ENCODE data around the gene EN1. TPM values are rescaled to one million over a fixed set of nuclear protein-coding genes. Genes with fewer than 3 reads are reported as not detected.
A peak's percentile ranks its signal among the peaks of the same experiment; 100 is the strongest.

The EN1 gene
- total RNA-seq, 1 donor from 2014 or later, result 4.2 TPM

DNA sequence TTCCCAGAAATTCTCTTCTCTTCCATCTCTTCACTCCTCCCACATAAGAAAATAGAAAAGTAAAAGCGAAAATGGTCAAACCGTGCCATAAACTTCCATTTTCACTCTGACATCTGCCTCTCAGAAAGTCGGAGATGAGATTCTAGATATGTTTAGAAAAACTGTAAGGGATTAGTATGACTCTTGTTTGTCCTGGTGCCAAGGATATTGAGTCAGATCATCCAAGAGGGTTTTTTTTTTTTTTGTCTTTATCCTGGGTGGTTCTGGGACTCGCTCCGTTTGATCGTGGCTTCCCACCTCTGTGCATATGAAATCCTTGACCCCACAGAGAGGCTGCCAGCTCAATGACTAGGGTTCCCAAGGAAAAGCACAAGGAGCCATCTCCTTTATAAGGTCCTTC lies 17.3 kb downstream of the EN1 start:
- H3K9me3 ChIP-seq (ENCODE audit: control insufficient read depth in 3 of 3, low read length in 3 of 3), result no peaks in the 10 kb centered on the region
- H3K4me3 ChIP-seq (ENCODE audit: low read length in 3 of 3), result no peak overlapping the region
- no peak overlapping the region for H3K9ac ChIP-seq (ENCODE audit: low read depth in 1 of 3, low read length in 3 of 3)
- peaks cover 3 to 10% (median 4%) of the 10 kb centered on the region in 3 donors for H3K4me1 ChIP-seq (ENCODE audit: control insufficient read depth in 3 of 3, insufficient read depth in 3 of 3, low read length in 3 of 3)
- no peaks in the 10 kb centered on the region for H3K36me3 ChIP-seq (ENCODE audit: control insufficient read depth in 3 of 3, insufficient read depth in 3 of 3, low read length in 3 of 3)
- peak overlapping the region; percentile 42 for H3K27ac ChIP-seq (ENCODE audit: low read depth, low read length)
- peaks cover 8 to 16% (median 9%) of the 10 kb centered on the region in 3 donors for H3K27me3 ChIP-seq (ENCODE audit: control insufficient read depth in 3 of 3, insufficient read depth in 3 of 3, low read length in 3 of 3)

DNA sequence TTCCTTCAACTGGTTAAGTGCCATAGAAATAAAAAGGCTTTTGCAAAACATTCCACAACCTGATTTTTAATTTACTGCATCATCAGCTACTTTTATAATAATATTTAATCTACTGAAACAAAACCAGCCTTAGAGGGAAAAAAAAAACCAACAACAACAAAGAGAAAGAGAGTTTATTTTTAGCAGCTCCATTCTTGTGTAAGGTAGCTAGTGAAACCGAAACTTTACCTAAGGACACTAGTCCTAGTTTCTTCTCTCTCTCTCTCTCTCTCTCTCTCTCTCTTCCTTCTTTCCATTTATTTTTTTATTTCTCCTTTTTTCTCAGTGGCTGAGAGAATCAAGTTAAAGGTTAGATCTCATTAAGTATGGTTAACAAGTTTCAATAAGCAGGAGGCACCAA lies 21.4 kb downstream of the EN1 start:
- peak overlapping the region; percentile 17 for H3K27ac ChIP-seq (ENCODE audit: low read depth, low read length)
- peaks cover 0 to 14% (median 0%) of the 10 kb centered on the region in 3 donors for H3K27me3 ChIP-seq (ENCODE audit: control insufficient read depth in 3 of 3, insufficient read depth in 3 of 3, low read length in 3 of 3)
- peaks cover 4 to 14% (median 4%) of the 10 kb centered on the region in 3 donors for H3K4me1 ChIP-seq (ENCODE audit: control insufficient read depth in 3 of 3, insufficient read depth in 3 of 3, low read length in 3 of 3)
- peak overlapping the region; percentile 33 to 60 (median 40) for H3K9ac ChIP-seq (ENCODE audit: low read depth in 1 of 3, low read length in 3 of 3)
- no peaks in the 10 kb centered on the region for H3K9me3 ChIP-seq (ENCODE audit: control insufficient read depth in 3 of 3, low read length in 3 of 3)
- H3K4me3 ChIP-seq (ENCODE audit: low read length in 3 of 3), result peak overlapping the region in 1 of 3 donors; percentile 30
- no peaks in the 10 kb centered on the region for H3K36me3 ChIP-seq (ENCODE audit: control insufficient read depth in 3 of 3, insufficient read depth in 3 of 3, low read length in 3 of 3)

DNA sequence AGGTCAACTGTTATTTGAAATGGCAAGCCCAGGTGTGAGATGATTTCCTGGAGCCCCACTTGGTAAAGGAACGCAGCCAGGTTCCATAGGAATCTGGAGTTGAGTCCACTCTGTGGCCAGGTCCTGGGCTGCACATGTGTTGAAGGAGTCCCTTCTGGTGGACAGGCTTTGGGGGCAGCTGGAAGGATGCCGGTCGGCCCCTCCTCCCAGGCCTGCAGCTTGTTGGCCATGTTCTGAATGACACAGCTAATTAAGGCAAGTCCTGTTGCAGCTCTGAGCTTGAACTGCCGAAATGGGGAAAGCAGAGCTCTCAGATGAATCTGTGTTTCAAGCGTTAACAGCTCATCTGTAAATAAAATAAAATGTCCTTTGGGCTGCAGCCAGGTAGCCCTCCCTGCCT lies 23.8 kb downstream of the EN1 start:
- Histone ChIP-seq H3K4me1 (ENCODE audit: control insufficient read depth in 3 of 3, insufficient read depth in 3 of 3, low read length in 3 of 3) (peaks cover 0 to 14% (median 4%) of the 10 kb centered on the region in 3 donors), H3K4me3 (ENCODE audit: low read length in 3 of 3) (no peak overlapping the region), H3K9me3 (ENCODE audit: control insufficient read depth in 3 of 3, low read length in 3 of 3) (no peaks in the 10 kb centered on the region), H3K9ac (ENCODE audit: low read depth in 1 of 3, low read length in 3 of 3) (no peak overlapping the region), H3K36me3 (ENCODE audit: control insufficient read depth in 3 of 3, insufficient read depth in 3 of 3, low read length in 3 of 3) (no peaks in the 10 kb centered on the region), H3K27ac (ENCODE audit: low read depth, low read length) (no peak overlapping the region), H3K27me3 (ENCODE audit: control insufficient read depth in 3 of 3, insufficient read depth in 3 of 3, low read length in 3 of 3) (peaks cover 0 to 8% (median 0%) of the 10 kb centered on the region in 3 donors)

DNA sequence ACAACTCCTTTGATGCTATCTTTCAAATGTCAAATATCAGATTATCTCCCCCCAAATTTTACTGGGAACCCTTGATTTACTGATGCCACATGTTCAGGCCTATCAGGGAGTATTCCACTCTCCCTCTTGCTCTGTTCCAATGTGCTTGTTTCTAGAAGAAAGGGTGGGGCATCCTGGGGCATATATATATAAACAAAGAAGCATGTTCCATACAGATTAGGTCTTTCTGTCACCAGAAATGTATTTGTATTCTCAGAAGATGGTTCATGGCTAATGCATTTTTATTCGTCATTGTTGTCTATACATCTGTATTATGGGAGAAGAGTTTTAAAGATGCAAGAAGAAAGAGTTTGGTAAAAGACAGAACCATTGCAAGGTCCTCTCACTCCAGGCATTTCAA lies 24.9 kb downstream of the EN1 start:
- no peaks in the 10 kb centered on the region for H3K36me3 ChIP-seq (ENCODE audit: control insufficient read depth in 3 of 3, insufficient read depth in 3 of 3, low read length in 3 of 3)
- peaks cover 0 to 14% (median 4%) of the 10 kb centered on the region in 3 donors for H3K4me1 ChIP-seq (ENCODE audit: control insufficient read depth in 3 of 3, insufficient read depth in 3 of 3, low read length in 3 of 3)
- H3K9me3 ChIP-seq (ENCODE audit: control insufficient read depth in 3 of 3, low read length in 3 of 3), result no peaks in the 10 kb centered on the region
- H3K27ac ChIP-seq (ENCODE audit: low read depth, low read length), result no peak overlapping the region
- H3K4me3 ChIP-seq (ENCODE audit: low read length in 3 of 3), result no peak overlapping the region
- no peak overlapping the region for H3K9ac ChIP-seq (ENCODE audit: low read depth in 1 of 3, low read length in 3 of 3)
- H3K27me3 ChIP-seq (ENCODE audit: control insufficient read depth in 3 of 3, insufficient read depth in 3 of 3, low read length in 3 of 3), result peaks cover 0 to 8% (median 0%) of the 10 kb centered on the region in 3 donors

DNA sequence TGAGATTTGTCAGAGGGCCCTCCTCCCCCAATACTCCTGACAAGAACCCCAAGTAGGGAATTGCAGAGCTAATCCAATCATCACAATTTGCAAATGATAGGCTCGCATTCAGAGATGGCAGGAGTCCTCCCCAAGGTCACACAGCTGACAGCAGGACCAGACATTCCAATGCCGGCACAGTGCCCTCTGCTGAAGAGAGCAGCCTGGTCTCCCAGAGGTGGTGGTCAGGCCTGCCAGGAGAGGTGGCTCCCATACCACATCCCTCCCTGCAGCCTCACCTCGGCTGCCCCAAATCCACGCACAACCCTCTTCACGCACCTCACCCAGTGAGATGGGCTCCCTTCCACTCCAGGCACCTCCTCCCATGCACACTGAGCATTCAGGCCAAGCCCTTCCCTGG lies 25.4 kb downstream of the EN1 start:
- Histone ChIP-seq H3K36me3 (ENCODE audit: control insufficient read depth in 3 of 3, insufficient read depth in 3 of 3, low read length in 3 of 3) (no peaks in the 10 kb centered on the region), H3K4me1 (ENCODE audit: control insufficient read depth in 3 of 3, insufficient read depth in 3 of 3, low read length in 3 of 3) (peaks cover 0 to 12% (median 4%) of the 10 kb centered on the region in 3 donors), H3K27ac (ENCODE audit: low read depth, low read length) (no peak overlapping the region), H3K9me3 (ENCODE audit: control insufficient read depth in 3 of 3, low read length in 3 of 3) (no peaks in the 10 kb centered on the region), H3K9ac (ENCODE audit: low read depth in 1 of 3, low read length in 3 of 3) (no peak overlapping the region), H3K4me3 (ENCODE audit: low read length in 3 of 3) (no peak overlapping the region), H3K27me3 (ENCODE audit: control insufficient read depth in 3 of 3, insufficient read depth in 3 of 3, low read length in 3 of 3) (peaks cover 0 to 6% (median 0%) of the 10 kb centered on the region in 3 donors)

DNA sequence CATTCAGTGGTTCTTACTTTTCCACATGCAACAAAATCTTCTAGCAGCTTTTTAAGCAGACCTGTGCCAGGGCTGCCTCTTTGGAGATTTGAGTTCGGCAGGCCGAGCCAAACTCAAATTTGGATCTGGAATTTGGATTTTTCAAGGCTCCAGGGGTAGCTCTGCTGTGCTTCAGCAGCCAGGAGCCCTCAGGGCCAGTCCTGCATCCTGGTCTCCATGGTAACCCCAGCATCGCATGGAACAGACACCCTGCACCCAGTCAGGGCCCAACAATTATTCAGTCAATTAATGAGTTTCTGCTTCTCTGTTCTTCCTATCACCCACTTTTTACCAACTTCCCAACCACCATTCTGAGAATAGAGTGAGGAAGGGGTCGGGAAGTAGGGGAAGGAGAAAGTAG lies 30.0 kb downstream of the EN1 start:
- no peak overlapping the region for H3K27ac ChIP-seq (ENCODE audit: low read depth, low read length)
- H3K9ac ChIP-seq (ENCODE audit: low read depth in 1 of 3, low read length in 3 of 3), result no peak overlapping the region
- H3K9me3 ChIP-seq (ENCODE audit: control insufficient read depth in 3 of 3, low read length in 3 of 3), result no peaks in the 10 kb centered on the region
- H3K4me3 ChIP-seq (ENCODE audit: low read length in 3 of 3), result no peak overlapping the region
- H3K36me3 ChIP-seq (ENCODE audit: control insufficient read depth in 3 of 3, insufficient read depth in 3 of 3, low read length in 3 of 3), result no peaks in the 10 kb centered on the region
- H3K27me3 ChIP-seq (ENCODE audit: control insufficient read depth in 3 of 3, insufficient read depth in 3 of 3, low read length in 3 of 3), result peaks cover 2 to 13% (median 13%) of the 10 kb centered on the region in 3 donors
- H3K4me1 ChIP-seq (ENCODE audit: control insufficient read depth in 3 of 3, insufficient read depth in 3 of 3, low read length in 3 of 3), result peaks cover 0 to 2% (median 0%) of the 10 kb centered on the region in 3 donors

DNA sequence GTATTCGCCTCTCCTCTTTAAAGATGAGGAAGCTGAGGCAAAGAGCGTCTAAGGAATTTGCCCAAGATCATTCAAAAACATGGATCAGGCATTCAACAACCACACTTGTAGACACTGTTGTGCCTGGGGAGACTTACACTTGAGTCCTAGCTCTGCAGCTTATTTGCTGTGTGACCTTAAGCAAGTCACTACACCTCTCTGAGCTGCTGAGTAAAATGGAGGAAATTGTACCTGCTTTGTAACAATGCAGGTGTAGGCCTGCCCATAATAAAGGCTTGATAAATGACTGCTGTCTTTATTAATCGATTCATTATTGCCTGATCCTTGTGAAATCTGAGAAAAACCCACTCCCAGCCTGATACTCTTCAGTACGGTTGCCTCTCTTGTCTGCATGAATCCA lies 30.8 kb downstream of the EN1 start:
- H3K9me3 ChIP-seq (ENCODE audit: control insufficient read depth in 3 of 3, low read length in 3 of 3), result no peaks in the 10 kb centered on the region
- peaks cover 0 to 2% (median 0%) of the 10 kb centered on the region in 3 donors for H3K4me1 ChIP-seq (ENCODE audit: control insufficient read depth in 3 of 3, insufficient read depth in 3 of 3, low read length in 3 of 3)
- no peak overlapping the region for H3K27ac ChIP-seq (ENCODE audit: low read depth, low read length)
- H3K4me3 ChIP-seq (ENCODE audit: low read length in 3 of 3), result no peak overlapping the region
- H3K27me3 ChIP-seq (ENCODE audit: control insufficient read depth in 3 of 3, insufficient read depth in 3 of 3, low read length in 3 of 3), result peaks cover 2 to 13% (median 11%) of the 10 kb centered on the region in 3 donors
- H3K9ac ChIP-seq (ENCODE audit: low read depth in 1 of 3, low read length in 3 of 3), result no peak overlapping the region
- no peaks in the 10 kb centered on the region for H3K36me3 ChIP-seq (ENCODE audit: control insufficient read depth in 3 of 3, insufficient read depth in 3 of 3, low read length in 3 of 3)

DNA sequence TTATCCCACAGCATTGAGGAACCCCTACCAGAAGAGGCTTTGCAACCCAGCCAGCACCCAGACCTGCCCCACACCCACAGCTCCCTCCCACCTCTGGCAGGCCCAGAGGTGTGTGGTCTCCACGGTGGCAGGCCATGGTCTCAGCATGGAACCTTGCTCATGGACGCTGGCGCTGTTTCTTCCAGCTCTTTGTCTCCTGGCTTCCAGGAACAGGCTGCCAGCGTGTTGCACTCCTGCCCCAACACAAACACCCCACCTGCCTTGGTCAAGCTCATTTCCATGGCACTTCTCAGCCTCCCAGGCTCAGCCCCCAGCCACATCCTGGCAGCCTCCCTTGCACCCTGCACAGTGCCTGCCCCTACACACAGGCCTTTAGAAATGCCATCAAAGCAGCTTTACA lies 31.7 kb downstream of the EN1 start:
- peaks cover 2 to 13% (median 11%) of the 10 kb centered on the region in 3 donors for H3K27me3 ChIP-seq (ENCODE audit: control insufficient read depth in 3 of 3, insufficient read depth in 3 of 3, low read length in 3 of 3)
- no peak overlapping the region for H3K27ac ChIP-seq (ENCODE audit: low read depth, low read length)

DNA sequence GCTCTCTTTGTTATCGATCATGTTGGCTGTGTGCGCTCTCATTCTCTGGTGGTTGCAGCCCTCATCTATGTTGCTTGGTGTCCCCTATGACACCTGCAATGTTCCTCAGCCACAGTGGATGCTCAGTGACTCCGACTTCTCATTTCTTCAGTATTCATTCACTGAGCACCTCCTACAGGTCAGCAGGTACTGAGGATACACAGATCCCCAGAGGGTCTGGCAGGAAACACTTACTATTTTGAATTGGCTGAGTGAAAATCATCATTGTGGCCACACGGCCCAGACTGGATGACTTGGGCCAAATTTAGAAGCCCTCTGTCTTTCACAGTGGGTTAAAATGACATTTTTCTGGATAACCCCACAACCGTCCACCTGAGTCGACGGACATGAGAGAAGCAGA lies 32.1 kb downstream of the EN1 start:
- Histone ChIP-seq H3K9me3 (ENCODE audit: control insufficient read depth in 3 of 3, low read length in 3 of 3) (no peaks in the 10 kb centered on the region), H3K27me3 (ENCODE audit: control insufficient read depth in 3 of 3, insufficient read depth in 3 of 3, low read length in 3 of 3) (peaks cover 2 to 13% (median 11%) of the 10 kb centered on the region in 3 donors), H3K27ac (ENCODE audit: low read depth, low read length) (no peak overlapping the region), H3K4me1 (ENCODE audit: control insufficient read depth in 3 of 3, insufficient read depth in 3 of 3, low read length in 3 of 3) (peaks cover 0 to 2% (median 0%) of the 10 kb centered on the region in 3 donors), H3K9ac (ENCODE audit: low read depth in 1 of 3, low read length in 3 of 3) (no peak overlapping the region), H3K4me3 (ENCODE audit: low read length in 3 of 3) (no peak overlapping the region), H3K36me3 (ENCODE audit: control insufficient read depth in 3 of 3, insufficient read depth in 3 of 3, low read length in 3 of 3) (no peaks in the 10 kb centered on the region)

More for the DNA sequence above, 31.7 kb downstream of the EN1 start:
- H3K9ac ChIP-seq (ENCODE audit: low read depth in 1 of 3, low read length in 3 of 3), result no peak overlapping the region
- H3K36me3 ChIP-seq (ENCODE audit: control insufficient read depth in 3 of 3, insufficient read depth in 3 of 3, low read length in 3 of 3), result no peaks in the 10 kb centered on the region
- H3K4me3 ChIP-seq (ENCODE audit: low read length in 3 of 3), result no peak overlapping the region
- peaks cover 0 to 2% (median 0%) of the 10 kb centered on the region in 3 donors for H3K4me1 ChIP-seq (ENCODE audit: control insufficient read depth in 3 of 3, insufficient read depth in 3 of 3, low read length in 3 of 3)
- H3K9me3 ChIP-seq (ENCODE audit: control insufficient read depth in 3 of 3, low read length in 3 of 3), result no peaks in the 10 kb centered on the region

DNA sequence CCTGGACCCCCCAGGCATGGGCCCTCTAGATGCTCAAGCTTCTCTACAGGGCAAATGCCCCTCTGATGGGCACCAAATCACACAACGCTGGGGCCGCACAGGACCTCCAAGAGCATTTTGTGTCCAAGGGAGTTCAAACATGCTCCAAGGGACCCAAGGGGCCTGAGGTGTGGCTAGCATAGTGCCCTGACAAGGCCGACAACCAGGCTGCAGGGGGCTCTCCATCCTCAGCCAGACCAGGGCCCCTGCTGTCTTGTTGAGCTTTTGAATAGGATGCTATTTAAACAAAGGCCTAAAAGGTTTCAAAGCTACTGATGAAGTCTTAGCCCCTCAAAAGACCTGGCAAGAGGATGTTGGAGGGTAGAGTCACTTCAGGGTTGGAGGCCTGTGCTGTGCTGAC lies 33.1 kb downstream of the EN1 start:
- Histone ChIP-seq H3K27me3 (ENCODE audit: control insufficient read depth in 3 of 3, insufficient read depth in 3 of 3, low read length in 3 of 3) (peaks cover 2 to 13% (median 11%) of the 10 kb centered on the region in 3 donors), H3K4me3 (ENCODE audit: low read length in 3 of 3) (no peak overlapping the region), H3K27ac (ENCODE audit: low read depth, low read length) (no peak overlapping the region), H3K9me3 (ENCODE audit: control insufficient read depth in 3 of 3, low read length in 3 of 3) (no peaks in the 10 kb centered on the region), H3K9ac (ENCODE audit: low read depth in 1 of 3, low read length in 3 of 3) (no peak overlapping the region), H3K36me3 (ENCODE audit: control insufficient read depth in 3 of 3, insufficient read depth in 3 of 3, low read length in 3 of 3) (no peaks in the 10 kb centered on the region), H3K4me1 (ENCODE audit: control insufficient read depth in 3 of 3, insufficient read depth in 3 of 3, low read length in 3 of 3) (peaks cover 0 to 2% (median 0%) of the 10 kb centered on the region in 3 donors)
